Kidney (tissue), 14 donors: Measurements from ENCODE around the gene IWS1. TPM values are rescaled to one million over a fixed set of nuclear protein-coding genes. Genes with fewer than 3 reads are reported as not detected.

Experiments
- DNase-seq, 5 donors: peaks; one replicate each; pipeline ENCODE4 v3.0.0-alpha.2; 2013 to 2020
- FAIRE-seq: peaks from 2 replicates; lab custom pipeline; 2012; peaks lifted over from hg19 to GRCh38; lab: Jason Lieb, UNC
- H3K27ac ChIP-seq, 2 donors: one replicate each; pipeline ENCODE4 v1.7.0; 2013; ENCODE audit warnings: low read depth in 2 of 2, low read length in 2 of 2, inconsistent platforms in 1 of 2
- H3K27me3 ChIP-seq: one replicate; pipeline ENCODE4 v1.7.1; 2013; ENCODE audit warnings: low read length, inconsistent platforms; ENCODE audit not compliant: control insufficient read depth, insufficient read depth
- H3K36me3 ChIP-seq, 3 donors: one replicate each; pipeline versions ENCODE4 v1.7.0 to v1.7.1; 2013; ENCODE audit warnings: low read length in 3 of 3, control low read depth in 1 of 3, inconsistent platforms in 1 of 3; ENCODE audit not compliant: insufficient read depth in 3 of 3, control insufficient read depth in 2 of 3
- H3K4me1 ChIP-seq, 3 donors: one replicate each; pipeline versions ENCODE4 v1.7.0 to v1.7.1; 2013; ENCODE audit warnings: low read length in 3 of 3, inconsistent platforms in 1 of 3, low read depth in 1 of 3; ENCODE audit not compliant: control insufficient read depth in 2 of 3, insufficient read depth in 2 of 3
- H3K4me3 ChIP-seq, 3 donors: one replicate each; pipeline versions ENCODE4 v1.7.0 to v1.8.1; 2013; ENCODE audit warnings: low read length in 3 of 3, control low read depth in 1 of 3, inconsistent platforms in 1 of 3
- H3K9ac ChIP-seq, 3 donors: one replicate each; pipeline versions ENCODE4 v1.7.0 to v1.7.1; 2013; ENCODE audit warnings: low read length in 3 of 3, control low read depth in 1 of 3, inconsistent platforms in 1 of 3
- H3K9me3 ChIP-seq, 3 donors: one replicate each; pipeline versions ENCODE4 v1.7.0 to v1.7.1; 2013; ENCODE audit warnings: low read length in 3 of 3, control low read depth in 1 of 3, inconsistent platforms in 1 of 3; ENCODE audit not compliant: control insufficient read depth in 2 of 3, insufficient read depth in 1 of 3
- CTCF ChIP-seq: IDR thresholded peaks from 3 replicates; pipeline ENCODE4 v1.5.1; 2012; ENCODE audit warnings: mild to moderate bottlenecking, moderate library complexity, borderline replicate concordance; ENCODE audit not compliant: insufficient read depth; ENCODE audit errors: extremely low read depth
- intact Hi-C: fragments of 100-400 bp; cut with DNase I; formaldehyde crosslinking; loops from one replicate; pipeline ENCODE4 v1.11.1; 2022
- polyA plus RNA-seq: library from polyadenylated mRNA; stranded (reverse); fragments of 350-450 nt; fragmentation: Illumina TruSeq; extraction: RNeasy Lipid Tissue Mini Kit (QIAGEN cat#74804); gene quantifications from one replicate; pipeline ENCODE4 v1.2.3, GENCODE V29; 2014; ENCODE audit warnings: low read depth, low replicate concordance; ENCODE audit not compliant: insufficient read depth
- total RNA-seq: library from RNA; stranded (reverse); fragmentation: NEBNext Ultra II Directional; extraction: Animal tissue kit (Norgen Biotek cat#: 25700); gene quantifications from one replicate; pipeline ENCODE4 v1.2.1, GENCODE V29; 2021
- donor health status: control.
- donor health status: control.
- donor health status: control.
- donor health status: control.
- donor health status: control.
- donor health status: DM: yes; HTN: yes; CAD: no.
- donor health status: Normal renal cell carcinoma (clear cell type).

IWS1 gene
- total and polyA plus RNA-seq, 2 donors from 2014 or later = 29.8 to 35.8 TPM

DNA sequence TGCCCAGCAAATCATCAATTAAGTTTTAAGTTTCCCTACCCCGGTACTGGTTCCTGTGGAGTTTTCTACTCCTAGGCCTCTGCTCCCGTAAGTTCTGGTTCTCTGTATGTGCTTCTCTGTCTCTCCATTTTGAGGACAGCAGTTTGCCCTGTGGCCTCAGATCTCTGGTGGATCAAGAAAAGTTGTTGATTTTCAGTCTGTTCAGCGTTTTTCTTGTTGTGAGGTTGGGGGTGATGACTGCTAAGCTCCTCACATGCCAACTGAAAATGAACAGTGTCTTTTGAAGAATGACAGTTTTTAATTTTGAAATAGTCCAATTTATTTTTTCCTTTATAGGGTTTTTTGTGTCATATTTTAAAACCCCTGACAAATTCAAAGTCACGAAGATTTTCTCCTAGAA is 76.4 kb downstream of the IWS1 start:
- TF ChIP-seq CTCF = no peak
- intact Hi-C loops = no loop called here
- H3K9me3 ChIP-seq = no peaks in the 10 kb centered on the region
- no peaks in the 10 kb centered on the region for H3K4me1 ChIP-seq
- H3K36me3 ChIP-seq = no peaks in the 10 kb centered on the region
- no peak overlapping the region for H3K4me3 ChIP-seq
- H3K27me3 ChIP-seq = no peaks in the 10 kb centered on the region
- DNase-seq = no peak
- no peak overlapping the region for H3K9ac ChIP-seq
- no peak for FAIRE-seq
- no peak overlapping the region for H3K27ac ChIP-seq

DNA sequence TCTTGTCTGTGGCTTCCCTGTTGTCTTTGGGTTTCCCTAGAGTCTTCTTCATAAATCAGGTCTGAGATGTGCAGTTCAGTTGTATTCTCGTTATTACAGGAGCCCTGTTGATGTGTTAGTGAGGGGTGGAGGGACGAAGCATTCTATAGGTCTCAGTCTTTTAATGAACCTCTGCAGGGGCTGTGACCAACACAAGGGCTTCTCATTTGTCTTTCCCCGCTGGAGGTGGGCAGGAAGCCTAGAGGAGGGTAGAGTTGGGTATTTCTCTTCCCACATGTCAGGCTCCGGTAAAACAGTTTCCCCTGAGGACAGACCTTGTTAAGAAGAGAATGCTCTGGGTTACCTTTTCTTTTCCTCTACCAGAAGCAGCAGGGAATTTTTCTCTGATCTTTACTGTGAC is 76.9 kb downstream of the IWS1 start:
- no peaks in the 10 kb centered on the region for H3K27me3 ChIP-seq
- intact Hi-C loops = no loop called here
- no peaks in the 10 kb centered on the region for H3K4me1 ChIP-seq
- H3K27ac ChIP-seq = no peak overlapping the region
- H3K36me3 ChIP-seq = no peaks in the 10 kb centered on the region
- no peak overlapping the region for H3K9ac ChIP-seq
- no peak overlapping the region for H3K4me3 ChIP-seq
- FAIRE-seq = no peak
- H3K9me3 ChIP-seq = no peaks in the 10 kb centered on the region
- no peak for TF ChIP-seq CTCF
- DNase-seq = no peak

DNA sequence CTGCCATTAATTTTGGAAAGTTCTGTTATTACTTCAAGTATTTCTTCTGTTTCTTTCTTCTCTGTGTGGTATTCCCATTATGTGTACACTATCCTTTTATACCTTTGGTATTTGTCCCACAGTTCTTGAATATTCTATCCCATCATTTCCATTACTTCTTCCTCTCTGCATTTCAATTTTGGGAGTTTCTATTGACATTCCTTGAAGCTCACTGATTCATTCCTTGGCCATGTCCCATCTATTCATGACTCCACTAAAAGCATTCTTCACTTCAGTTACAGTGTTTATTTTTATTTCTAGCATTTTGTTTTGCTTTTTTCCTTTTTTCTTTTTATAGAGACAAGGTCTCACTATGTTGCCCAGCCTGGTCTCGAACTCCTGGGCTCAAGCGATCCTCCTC is 77.8 kb downstream of the IWS1 start:
- no peak for FAIRE-seq
- no peak for DNase-seq
- H3K36me3 ChIP-seq = no peaks in the 10 kb centered on the region
- H3K27ac ChIP-seq = no peak overlapping the region
- no peaks in the 10 kb centered on the region for H3K4me1 ChIP-seq
- H3K9me3 ChIP-seq = no peaks in the 10 kb centered on the region
- H3K27me3 ChIP-seq = no peaks in the 10 kb centered on the region
- H3K4me3 ChIP-seq = no peak overlapping the region
- TF ChIP-seq CTCF = no peak
- intact Hi-C loops = no loop called here
- H3K9ac ChIP-seq = no peak overlapping the region

GRCh38 chr2:127439343-127439742 is 86.9 kb downstream of the IWS1 start:
- FAIRE-seq (no peak), DNase-seq (no peak)
- no peak overlapping the region for H3K27ac ChIP-seq
- H3K4me1 ChIP-seq = no peaks in the 10 kb centered on the region
- no peak overlapping the region for H3K4me3 ChIP-seq
- intact Hi-C loops = no loop called here
- no peak overlapping the region for H3K9ac ChIP-seq
- H3K36me3 ChIP-seq = no peaks in the 10 kb centered on the region
- H3K27me3 ChIP-seq = no peaks in the 10 kb centered on the region
- peaks cover 0 to 9% (median 0%) of the 10 kb centered on the region in 3 donors for H3K9me3 ChIP-seq
- TF ChIP-seq CTCF = no peak
